NCI-H1092 (cell line): Measurements from ENCODE around the gene CLCA1.

Source experiments
- DNase-seq: peaks from one replicate; lab custom pipeline; 2025; lab: John Stamatoyannopoulos, UW

Gene CLCA1

GRCh38 chr1:86468501-86468977 lies at the start of gene CLCA1:
Gene CLCA1 (plus strand): TSS chr1:86468927. CDS start chr1:86468972, 45 bp downstream.
- no peak for DNase-seq

GRCh38 chr1:86419277-86419903 lies 49.3 kb upstream of the CLCA1 start:
- DNase-seq: no peak

GRCh38 chr1:86421601-86422280 lies 47.0 kb upstream of the CLCA1 start:
- no peak for DNase-seq

- no peak for DNase-seq
These were observed 45.3 kb upstream of the CLCA1 start for GRCh38 chr1:86423473-86423872.

- DNase-seq: no peak
These were observed 44.9 kb upstream of the CLCA1 start, which contains the start of gene CLCA2 for GRCh38 chr1:86423873-86424272. Gene CLCA2 (plus strand): TSS chr1:86424171. CDS start chr1:86424248, 77 bp downstream.

- DNase-seq: no peak
These were observed 39.5 kb upstream of the CLCA1 start for GRCh38 chr1:86429122-86429725.

GRCh38 chr1:86429835-86430234 lies 38.9 kb upstream of the CLCA1 start:
- no peak for DNase-seq

- no peak for DNase-seq
These were observed 38.4 kb upstream of the CLCA1 start for GRCh38 chr1:86430376-86430775.

GRCh38 chr1:86434059-86434458 lies 34.7 kb upstream of the CLCA1 start:
- DNase-seq: no peak

- DNase-seq: no peak
These were observed 33.4 kb upstream of the CLCA1 start for GRCh38 chr1:86435327-86435726.

- DNase-seq: no peak
These were observed 32.7 kb upstream of the CLCA1 start for GRCh38 chr1:86436041-86436440.

- DNase-seq: no peak
These were observed 27.1 kb upstream of the CLCA1 start for GRCh38 chr1:86441581-86441980.

GRCh38 chr1:86441997-86442396 lies 26.7 kb upstream of the CLCA1 start:
- DNase-seq: no peak

GRCh38 chr1:86445919-86446318 lies 22.8 kb upstream of the CLCA1 start:
- no peak for DNase-seq

GRCh38 chr1:86447198-86447790 lies 21.4 kb upstream of the CLCA1 start:
- DNase-seq: no peak

GRCh38 chr1:86448670-86449069 lies 20.1 kb upstream of the CLCA1 start:
- no peak for DNase-seq

- DNase-seq: no peak
These were observed 19.6 kb upstream of the CLCA1 start for GRCh38 chr1:86449103-86449502.

GRCh38 chr1:86450847-86451246 lies 17.9 kb upstream of the CLCA1 start:
- no peak for DNase-seq

- DNase-seq: no peak
These were observed 15.1 kb upstream of the CLCA1 start for GRCh38 chr1:86453664-86454063.

GRCh38 chr1:86455073-86455472 lies 13.7 kb upstream of the CLCA1 start:
- DNase-seq: no peak

- no peak for DNase-seq
These were observed 7.7 kb upstream of the CLCA1 start for GRCh38 chr1:86460998-86461397.

GRCh38 chr1:86461482-86461881 lies 7.2 kb upstream of the CLCA1 start:
- no peak for DNase-seq

GRCh38 chr1:86464819-86465218 lies 3.9 kb upstream of the CLCA1 start:
- DNase-seq: no peak
